Central memory CD8-positive, alpha-beta T cell (primary cell): Measurements from ENCODE around the gene CDK4.
"Not testable (repeated sequence)": the region's sequence is repeated elsewhere in the genome, so short reads cannot be mapped to it uniquely, and the experiment has no call there.

Experiments used
- ATAC-seq: fragments of 150-1000 bp; cut with Tn5 transposase; replicated peaks from 2 replicates; pipeline ENCODE4 v1.10.0; 2022; ENCODE audit warnings: mild to moderate bottlenecking, moderate FRiP score, moderate number of reproducible peaks; ENCODE audit not compliant: poor library complexity, severe bottlenecking; ENCODE audit errors: extremely low read depth
- DNase-seq, 2 donors: peaks; one replicate each; pipeline ENCODE4 v3.0.0; 2021; ENCODE audit warnings: low spot score in 2 of 2
- H3K27ac Mint-ChIP-seq: one replicate; pipeline ENCODE4 v1.8.0; 2022; ENCODE audit warnings: low read depth, mild to moderate bottlenecking, moderate library complexity, mixed read lengths
- H3K27me3 Mint-ChIP-seq: one replicate; pipeline ENCODE4 v1.8.0; 2022; ENCODE audit warnings: mixed read lengths
- H3K36me3 Mint-ChIP-seq: one replicate; pipeline ENCODE4 v1.8.0; 2022; ENCODE audit warnings: mild to moderate bottlenecking, moderate library complexity, mixed read lengths; ENCODE audit not compliant: insufficient read depth
- H3K4me1 Mint-ChIP-seq: one replicate; pipeline ENCODE4 v1.8.0; 2022; ENCODE audit warnings: mixed read lengths
- H3K4me3 Mint-ChIP-seq: one replicate; pipeline ENCODE4 v1.8.0; 2022; ENCODE audit warnings: mild to moderate bottlenecking, moderate library complexity, mixed read lengths
- H3K9me3 Mint-ChIP-seq: one replicate; pipeline ENCODE4 v1.8.0; 2022; ENCODE audit warnings: mixed read lengths

Gene CDK4

GRCh38 chr12:57780284-57780897, 28.3 kb upstream of the CDK4 start:
- no peaks in the 10 kb centered on the region for H3K27me3 Mint-ChIP-seq
- ATAC-seq (no peak), DNase-seq (no peak)
- H3K4me1 Mint-ChIP-seq, result peaks cover 22% of the 10 kb centered on the region
- H3K36me3 Mint-ChIP-seq, result peaks cover 11% of the 10 kb centered on the region
- no peaks in the 10 kb centered on the region for H3K9me3 Mint-ChIP-seq
- no peak overlapping the region for H3K4me3 Mint-ChIP-seq
- peak overlapping the region; percentile 6 for H3K27ac Mint-ChIP-seq

GRCh38 chr12:57779736-57780135, 27.6 kb upstream of the CDK4 start:
- H3K4me1 Mint-ChIP-seq, result peaks cover 22% of the 10 kb centered on the region
- peaks cover 11% of the 10 kb centered on the region for H3K36me3 Mint-ChIP-seq
- no peaks in the 10 kb centered on the region for H3K27me3 Mint-ChIP-seq
- H3K9me3 Mint-ChIP-seq, result no peaks in the 10 kb centered on the region
- no peak overlapping the region for H3K4me3 Mint-ChIP-seq
- DNase-seq (no peak), ATAC-seq (no peak)
- no peak overlapping the region for H3K27ac Mint-ChIP-seq

GRCh38 chr12:57777911-57778310, 25.8 kb upstream of the CDK4 start:
- Mint-ChIP-seq H3K9me3 (no peaks in the 10 kb centered on the region), H3K4me3 (no peak overlapping the region), H3K27ac (no peak overlapping the region), H3K36me3 (peaks cover 6% of the 10 kb centered on the region), H3K4me1 (peaks cover 17% of the 10 kb centered on the region), H3K27me3 (no peaks in the 10 kb centered on the region)
- ATAC-seq, result no peak
- DNase-seq, result no peak

- H3K36me3 Mint-ChIP-seq, result peaks cover under 1% of the 10 kb centered on the region
- H3K9me3 Mint-ChIP-seq, result no peaks in the 10 kb centered on the region
- peaks cover 16% of the 10 kb centered on the region for H3K4me1 Mint-ChIP-seq
- H3K27me3 Mint-ChIP-seq, result no peaks in the 10 kb centered on the region
- H3K4me3 Mint-ChIP-seq, result no peak overlapping the region
- H3K27ac Mint-ChIP-seq, result no peak overlapping the region
- ATAC-seq, result no peak
- no peak for DNase-seq
Observed at GRCh38 chr12:57777367-57777766, 25.3 kb upstream of the CDK4 start.

GRCh38 chr12:57776247-57776587, 24.1 kb upstream of the CDK4 start:
- H3K9me3 Mint-ChIP-seq, result no peaks in the 10 kb centered on the region
- no peak for DNase-seq
- H3K27ac Mint-ChIP-seq, result no peak overlapping the region
- H3K27me3 Mint-ChIP-seq, result no peaks in the 10 kb centered on the region
- no peak overlapping the region for H3K4me3 Mint-ChIP-seq
- H3K4me1 Mint-ChIP-seq, result peaks cover 14% of the 10 kb centered on the region
- ATAC-seq, result no peak
- peaks cover 6% of the 10 kb centered on the region for H3K36me3 Mint-ChIP-seq

- Mint-ChIP-seq H3K27me3 (no peaks in the 10 kb centered on the region), H3K4me3 (no peak overlapping the region), H3K27ac (no peak overlapping the region), H3K4me1 (peaks cover 14% of the 10 kb centered on the region), H3K9me3 (no peaks in the 10 kb centered on the region), H3K36me3 (peaks cover 6% of the 10 kb centered on the region)
- no peak for DNase-seq
- ATAC-seq, result no peak
Observed at GRCh38 chr12:57775563-57776246, 23.6 kb upstream of the CDK4 start.

- ATAC-seq, result no peak
Observed at GRCh38 chr12:57775044-57775443, 22.9 kb upstream of the CDK4 start.

GRCh38 chr12:57774634-57775033, 22.5 kb upstream of the CDK4 start:
- H3K36me3 Mint-ChIP-seq, H3K27ac Mint-ChIP-seq, H3K27me3 Mint-ChIP-seq, H3K4me3 Mint-ChIP-seq, H3K9me3 Mint-ChIP-seq, DNase-seq, ATAC-seq: not testable (repeated sequence)
- H3K4me1 Mint-ChIP-seq, result peaks cover 14% of the 10 kb centered on the region

More at GRCh38 chr12:57775044-57775443, 22.9 kb upstream of the CDK4 start:
- Mint-ChIP-seq H3K27ac (no peak overlapping the region), H3K9me3 (no peaks in the 10 kb centered on the region), H3K4me3 (no peak overlapping the region), H3K27me3 (no peaks in the 10 kb centered on the region), H3K4me1 (peaks cover 14% of the 10 kb centered on the region), H3K36me3 (peaks cover 8% of the 10 kb centered on the region)
- DNase-seq, result no peak

- peak; percentile 24 for ATAC-seq
- Mint-ChIP-seq H3K27ac (peak within 1 kb of the TSS; percentile 97), H3K4me3 (peak within 1 kb of the TSS; percentile 98), H3K36me3 (peaks cover 10% of the 10 kb centered on the region), H3K9me3 (no peaks in the 10 kb centered on the region), H3K27me3 (no peaks in the 10 kb centered on the region), H3K4me1 (peaks cover 14% of the 10 kb centered on the region)
- no peak for DNase-seq
Observed at GRCh38 chr12:57772429-57773322, 20.6 kb upstream of the CDK4 start, which contains the start of gene EEF1AKMT3. EEF1AKMT3 (plus strand) TSS chr12:57772614; CDS start chr12:57772725, 111 bp downstream.

GRCh38 chr12:57771873-57772428, 19.8 kb upstream of the CDK4 start, which contains the start of gene METTL1:
METTL1 (minus strand) TSS chr12:57772105; CDS start chr12:57772083, 22 bp downstream.
- Mint-ChIP-seq H3K36me3 (peaks cover 10% of the 10 kb centered on the region), H3K4me1 (peaks cover 14% of the 10 kb centered on the region), H3K27ac (peak within 1 kb of the TSS; percentile 97), H3K27me3 (peaks cover 4% of the 10 kb centered on the region), H3K4me3 (peak within 1 kb of the TSS; percentile 98), H3K9me3 (no peaks in the 10 kb centered on the region)
- DNase-seq, result peak; percentile 67 to 85
- peak; percentile 91 for ATAC-seq

- Mint-ChIP-seq H3K36me3 (peaks cover 10% of the 10 kb centered on the region), H3K4me3 (peak overlapping the region; percentile 98), H3K9me3 (no peaks in the 10 kb centered on the region), H3K27me3 (peaks cover 10% of the 10 kb centered on the region), H3K27ac (peak overlapping the region; percentile 97), H3K4me1 (peaks cover 20% of the 10 kb centered on the region)
- DNase-seq (peak in 1 of 2 donors; percentile 70), ATAC-seq (peak; percentile 62)
Observed at GRCh38 chr12:57771236-57771872, 19.2 kb upstream of the CDK4 start.

GRCh38 chr12:57770734-57771133, 18.6 kb upstream of the CDK4 start:
- Mint-ChIP-seq H3K27ac (no peak overlapping the region), H3K27me3 (peaks cover 13% of the 10 kb centered on the region), H3K36me3 (peaks cover 10% of the 10 kb centered on the region), H3K9me3 (no peaks in the 10 kb centered on the region), H3K4me3 (peak overlapping the region; percentile 98), H3K4me1 (peaks cover 23% of the 10 kb centered on the region)
- DNase-seq (no peak), ATAC-seq (no peak)
